Measurements from ENCODE around the gene ABAT.
A peak's percentile ranks its signal among the peaks of the same experiment; 100 is the strongest.

Gene ABAT

GRCh38 chr16:8641671-8642070 lies 32.7 kb upstream of the ABAT start:
- no peak for TF ChIP-seq CTCF (IDR thresholded peaks at IDR 0.05; ENCODE audit: low read depth, low read length)
- TF ChIP-seq MAX (IDR thresholded peaks at IDR 0.05; ENCODE audit: low read depth, low read length), result no peak
- no peak for TF ChIP-seq MYC (IDR thresholded peaks at IDR 0.05; ENCODE audit: low read depth, low read length)
- TF ChIP-seq POLR2A (IDR thresholded peaks at IDR 0.05; ENCODE audit: extremely low read depth, insufficient read length), result no peak
- no peak for DNase-seq (ENCODE audit: low read depth)
- no peak overlapping the region for H3K4me3 ChIP-seq (ENCODE audit: low read depth, low read length)

GRCh38 chr16:8642146-8642545 lies 32.3 kb upstream of the ABAT start:
- H3K4me3 ChIP-seq (ENCODE audit: low read depth, low read length), result no peak overlapping the region
- no peak for TF ChIP-seq MYC (IDR thresholded peaks at IDR 0.05; ENCODE audit: low read depth, low read length)
- DNase-seq (ENCODE audit: low read depth), result no peak

- peak; percentile 97 for DNase-seq (ENCODE audit: low read depth)
- TF ChIP-seq MYC (IDR thresholded peaks at IDR 0.05; ENCODE audit: low read depth, low read length) (peak; percentile 22), CTCF (IDR thresholded peaks at IDR 0.05; ENCODE audit: low read depth, low read length) (peak; percentile 28), POLR2A (IDR thresholded peaks at IDR 0.05; ENCODE audit: extremely low read depth, insufficient read length) (peak; percentile 6), MAX (IDR thresholded peaks at IDR 0.05; ENCODE audit: low read depth, low read length) (peak; percentile 83)
- H3K4me3 ChIP-seq (ENCODE audit: low read depth, low read length), result peak overlapping the region; percentile 49
Measured at GRCh38 chr16:8644211-8645140, 29.9 kb upstream of the ABAT start.

- DNase-seq (ENCODE audit: low read depth), result peak; percentile 82
- H3K4me3 ChIP-seq (ENCODE audit: low read depth, low read length), result peak overlapping the region; percentile 49
- TF ChIP-seq POLR2A (IDR thresholded peaks at IDR 0.05; ENCODE audit: extremely low read depth, insufficient read length), result no peak
- peak; percentile 30; the same call in 1 of the 2 replicates for TF ChIP-seq MAX (IDR thresholded peaks at IDR 0.05; ENCODE audit: low read depth, low read length)
- no peak for TF ChIP-seq MYC (IDR thresholded peaks at IDR 0.05; ENCODE audit: low read depth, low read length)
- no peak for TF ChIP-seq CTCF (IDR thresholded peaks at IDR 0.05; ENCODE audit: low read depth, low read length)
Measured at GRCh38 chr16:8645141-8645521, 29.3 kb upstream of the ABAT start.

- TF ChIP-seq MAX (IDR thresholded peaks at IDR 0.05; ENCODE audit: low read depth, low read length), result no peak
- no peak for TF ChIP-seq CTCF (IDR thresholded peaks at IDR 0.05; ENCODE audit: low read depth, low read length)
- peak overlapping the region; percentile 49 for H3K4me3 ChIP-seq (ENCODE audit: low read depth, low read length)
- peak; percentile 25 for DNase-seq (ENCODE audit: low read depth)
Measured at GRCh38 chr16:8645831-8646230, 28.6 kb upstream of the ABAT start.

- DNase-seq (ENCODE audit: low read depth), result no peak
- TF ChIP-seq MYC (IDR thresholded peaks at IDR 0.05; ENCODE audit: low read depth, low read length) (no peak), POLR2A (IDR thresholded peaks at IDR 0.05; ENCODE audit: extremely low read depth, insufficient read length) (no peak), MAX (IDR thresholded peaks at IDR 0.05; ENCODE audit: low read depth, low read length) (no peak), CTCF (IDR thresholded peaks at IDR 0.05; ENCODE audit: low read depth, low read length) (no peak)
- H3K4me3 ChIP-seq (ENCODE audit: low read depth, low read length), result no peak overlapping the region
Measured at GRCh38 chr16:8646326-8647053, 27.9 kb upstream of the ABAT start.
